BLaER1 (cell line): Measurements from ENCODE around the gene NCR3LG1.

Experiments
- H3K27ac ChIP-seq: shearing (Covaris generic); formaldehyde crosslinking; 2 replicates; pipeline ENCODE4 v1.8.1; 2022
- H3K27me3 ChIP-seq: shearing (Covaris generic); formaldehyde crosslinking; 2 replicates; pipeline ENCODE4 v1.8.1; 2022
- H3K36me3 ChIP-seq: shearing (Covaris generic); formaldehyde crosslinking; 2 replicates; pipeline ENCODE4 v1.8.1; 2022
- H3K4me1 ChIP-seq: shearing (Covaris generic); formaldehyde crosslinking; 2 replicates; pipeline ENCODE4 v1.8.1; 2022
- H3K4me2 ChIP-seq: shearing (Covaris generic); formaldehyde crosslinking; 2 replicates; pipeline ENCODE4 v1.8.1; 2022
- H3K4me3 ChIP-seq: shearing (Covaris generic); formaldehyde crosslinking; 2 replicates; pipeline ENCODE4 v1.8.1; 2022
- H3K9ac ChIP-seq: shearing (Covaris generic); formaldehyde crosslinking; 2 replicates; pipeline ENCODE4 v1.8.1; 2022
- H3K9me3 ChIP-seq: shearing (Covaris generic); formaldehyde crosslinking; 2 replicates; pipeline ENCODE4 v1.8.1; 2022
- H4K20me1 ChIP-seq: shearing (Covaris generic); formaldehyde crosslinking; 2 replicates; pipeline ENCODE4 v1.8.1; 2022
- Cebpa-rat ChIP-seq: shearing (Covaris generic); IDR thresholded peaks from 2 replicates; pipeline ENCODE4 v1.8.1; 2022

NCR3LG1 gene

DNA sequence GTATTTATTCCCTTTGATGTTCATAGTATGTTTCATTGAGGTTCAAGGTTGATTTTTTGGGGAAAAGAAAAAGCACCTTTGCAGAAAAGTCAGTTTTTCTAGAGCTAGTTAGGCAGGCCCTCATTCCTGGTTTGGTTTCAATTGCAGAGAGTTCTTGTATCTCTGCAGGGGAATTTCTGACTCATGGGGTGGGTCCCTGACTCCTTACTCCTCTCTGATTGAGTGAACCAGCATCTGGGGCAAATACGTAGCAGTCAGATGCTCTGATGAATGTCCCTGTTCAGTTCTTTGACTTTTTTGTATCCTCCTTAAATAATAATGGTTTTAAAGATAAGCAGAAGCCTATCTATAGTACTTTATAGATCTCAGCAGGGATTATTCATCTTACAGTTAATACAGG is 7.7 kb upstream of the NCR3LG1 start:
- Histone ChIP-seq H3K36me3 (peaks cover 11% of the 10 kb centered on the region), H3K4me1 (no peaks in the 10 kb centered on the region), H4K20me1 (no peaks in the 10 kb centered on the region), H3K27me3 (no peaks in the 10 kb centered on the region), H3K4me2 (no peak overlapping the region), H3K9me3 (no peaks in the 10 kb centered on the region), H3K27ac (no peak overlapping the region), H3K9ac (no peak overlapping the region), H3K4me3 (no peak overlapping the region)
- TF ChIP-seq Cebpa-rat: no peak

- Histone ChIP-seq H3K27me3 (peaks cover 35% of the 10 kb centered on the region), H3K4me1 (peaks cover 14% of the 10 kb centered on the region), H3K9ac (no peak overlapping the region), H3K27ac (no peak overlapping the region), H3K4me2 (no peak overlapping the region), H4K20me1 (peaks cover 30% of the 10 kb centered on the region), H3K4me3 (no peak overlapping the region), H3K36me3 (peaks cover 17% of the 10 kb centered on the region), H3K9me3 (no peaks in the 10 kb centered on the region)
- no peak for TF ChIP-seq Cebpa-rat
Measured at GRCh38 chr11:17347676-17348075, 3.9 kb upstream of the NCR3LG1 start.

DNA sequence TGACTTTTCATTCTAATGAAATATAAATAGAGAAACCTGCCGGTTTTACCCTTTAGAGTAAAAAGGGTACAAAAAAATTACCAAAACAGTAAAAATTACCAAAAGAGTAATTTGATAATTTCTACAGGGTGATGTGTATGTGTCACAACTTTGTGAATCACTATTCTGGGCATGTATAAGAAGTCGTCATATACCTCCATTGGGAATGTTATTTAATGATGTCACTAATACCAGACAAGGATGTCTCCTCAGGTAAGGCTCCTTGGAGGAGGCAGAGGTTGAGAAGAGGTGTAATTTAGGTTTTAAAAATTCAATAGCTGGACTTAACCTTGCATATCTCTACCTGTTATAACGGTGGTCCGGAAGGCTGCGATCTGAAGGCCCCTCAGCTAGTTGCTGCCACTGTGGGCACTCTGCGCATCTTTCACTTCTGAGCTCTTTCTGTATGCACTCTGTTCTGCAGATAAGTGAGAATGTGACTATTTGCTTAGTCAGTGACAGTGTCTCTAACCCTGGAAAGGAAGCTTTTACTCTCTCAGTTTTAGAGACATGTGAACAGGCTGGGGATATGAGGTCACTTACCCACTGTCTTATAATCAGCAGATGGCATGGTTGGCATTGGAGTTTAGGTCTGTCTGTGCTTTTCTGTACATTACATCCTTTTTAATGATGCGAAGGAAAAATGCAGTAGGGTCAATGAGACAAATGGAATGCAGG is 987 bp upstream of the NCR3LG1 start:
- no peak overlapping the region for H3K27ac ChIP-seq
- no peak overlapping the region for H3K4me3 ChIP-seq
- H3K27me3 ChIP-seq: peaks cover 56% of the 10 kb centered on the region
- TF ChIP-seq Cebpa-rat: no peak
- H3K9me3 ChIP-seq: peaks cover 7% of the 10 kb centered on the region
- H3K9ac ChIP-seq: no peak overlapping the region
- no peak overlapping the region for H3K4me2 ChIP-seq
- H3K4me1 ChIP-seq: peaks cover 28% of the 10 kb centered on the region
- peaks cover 47% of the 10 kb centered on the region for H4K20me1 ChIP-seq
- H3K36me3 ChIP-seq: peaks cover 6% of the 10 kb centered on the region

- H3K4me3 ChIP-seq: peak overlapping the region; percentile 64
- H3K27ac ChIP-seq: no peak overlapping the region
- peaks cover 47% of the 10 kb centered on the region for H4K20me1 ChIP-seq
- peaks cover 28% of the 10 kb centered on the region for H3K4me1 ChIP-seq
- peaks cover 56% of the 10 kb centered on the region for H3K27me3 ChIP-seq
- peaks cover 6% of the 10 kb centered on the region for H3K36me3 ChIP-seq
- no peak overlapping the region for H3K9ac ChIP-seq
- H3K4me2 ChIP-seq: peak overlapping the region; percentile 95
- no peak for TF ChIP-seq Cebpa-rat
- H3K9me3 ChIP-seq: peaks cover 10% of the 10 kb centered on the region
Measured at GRCh38 chr11:17351172-17351509, 459 bp upstream of the NCR3LG1 start.

GRCh38 chr11:17352950-17353820 is 1.6 kb downstream of the NCR3LG1 start:
- Histone ChIP-seq H4K20me1 (peaks cover 47% of the 10 kb centered on the region), H3K4me1 (peaks cover 28% of the 10 kb centered on the region), H3K4me2 (peak overlapping the region; percentile 95), H3K27ac (no peak overlapping the region), H3K9ac (no peak overlapping the region), H3K9me3 (peaks cover 10% of the 10 kb centered on the region), H3K4me3 (peak overlapping the region; percentile 64), H3K27me3 (peaks cover 56% of the 10 kb centered on the region), H3K36me3 (peaks cover 6% of the 10 kb centered on the region)
- no peak for TF ChIP-seq Cebpa-rat

GRCh38 chr11:17353821-17354600 is 2.4 kb downstream of the NCR3LG1 start:
- Histone ChIP-seq H3K27ac (no peak overlapping the region), H3K36me3 (peaks cover 6% of the 10 kb centered on the region), H3K9ac (no peak overlapping the region), H4K20me1 (peaks cover 47% of the 10 kb centered on the region), H3K9me3 (peaks cover 10% of the 10 kb centered on the region), H3K4me3 (peak overlapping the region; percentile 64), H3K27me3 (peaks cover 56% of the 10 kb centered on the region), H3K4me2 (peak overlapping the region; percentile 95), H3K4me1 (peaks cover 28% of the 10 kb centered on the region)
- TF ChIP-seq Cebpa-rat: no peak

DNA sequence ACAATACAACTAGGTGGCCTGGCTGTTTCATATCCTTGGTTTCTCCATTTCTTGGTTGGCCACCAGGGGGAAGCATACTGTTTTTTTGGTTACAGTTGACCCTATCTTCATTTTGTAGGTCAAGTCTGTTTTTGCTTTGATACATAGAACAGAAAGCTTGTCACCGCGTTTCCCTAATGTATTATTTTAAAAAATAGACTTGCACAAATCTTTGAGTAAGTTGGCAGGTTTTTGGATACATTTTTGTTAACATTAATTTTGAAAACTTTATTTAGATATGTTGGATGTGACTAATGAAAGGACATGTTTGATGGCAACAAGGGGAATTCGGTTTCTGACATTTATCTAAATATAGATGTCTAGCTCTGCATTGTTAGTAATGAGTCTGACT is 3.0 kb downstream of the NCR3LG1 start:
- H3K9me3 ChIP-seq: peaks cover 14% of the 10 kb centered on the region
- no peak for TF ChIP-seq Cebpa-rat
- H3K27ac ChIP-seq: no peak overlapping the region
- H3K4me3 ChIP-seq: no peak overlapping the region
- no peak overlapping the region for H3K9ac ChIP-seq
- H3K4me1 ChIP-seq: peaks cover 28% of the 10 kb centered on the region
- H3K4me2 ChIP-seq: no peak overlapping the region
- H4K20me1 ChIP-seq: peaks cover 42% of the 10 kb centered on the region
- H3K36me3 ChIP-seq: 0 out of 2 replicates have a peak, but pooled peaks cover 1% of the 10 kb centered on the region
- H3K27me3 ChIP-seq: peaks cover 52% of the 10 kb centered on the region

DNA sequence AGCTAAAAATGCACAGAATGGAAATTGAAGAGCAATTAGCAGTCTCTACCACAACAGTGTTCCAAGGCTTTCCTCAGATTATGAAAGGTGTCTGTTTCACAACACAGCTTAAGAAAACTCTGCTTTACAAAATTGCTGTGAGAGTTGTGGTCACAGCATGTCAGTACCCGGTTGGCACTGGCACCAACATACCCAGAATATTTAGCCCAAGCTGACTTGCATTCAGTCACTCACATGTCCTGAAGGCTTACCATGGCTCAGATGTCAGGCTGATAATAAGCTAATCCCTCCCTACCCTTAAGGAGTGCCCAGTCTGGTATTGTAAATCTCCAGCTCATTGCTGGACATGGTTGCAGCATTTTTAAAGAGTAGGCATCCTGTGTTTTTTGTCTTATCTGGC is 14.9 kb downstream of the NCR3LG1 start:
- TF ChIP-seq Cebpa-rat: no peak
- H3K36me3 ChIP-seq: 0 out of 2 replicates have a peak, but pooled peaks cover 4% of the 10 kb centered on the region
- no peak overlapping the region for H3K4me3 ChIP-seq
- H3K27ac ChIP-seq: no peak overlapping the region
- H3K27me3 ChIP-seq: no peaks in the 10 kb centered on the region
- no peak overlapping the region for H3K4me2 ChIP-seq
- no peaks in the 10 kb centered on the region for H3K4me1 ChIP-seq
- H3K9ac ChIP-seq: no peak overlapping the region
- no peaks in the 10 kb centered on the region for H4K20me1 ChIP-seq
- H3K9me3 ChIP-seq: peaks cover 52% of the 10 kb centered on the region

- Histone ChIP-seq H3K36me3 (0 out of 2 replicates have a peak, but pooled peaks cover 18% of the 10 kb centered on the region), H3K27ac (no peak overlapping the region), H3K4me3 (no peak overlapping the region), H3K4me1 (no peaks in the 10 kb centered on the region), H3K9ac (no peak overlapping the region), H4K20me1 (no peaks in the 10 kb centered on the region), H3K9me3 (peaks cover 73% of the 10 kb centered on the region), H3K4me2 (no peak overlapping the region), H3K27me3 (no peaks in the 10 kb centered on the region)
- no peak for TF ChIP-seq Cebpa-rat
Measured at GRCh38 chr11:17368551-17368950, 17.0 kb downstream of the NCR3LG1 start.

- TF ChIP-seq Cebpa-rat: no peak
- Histone ChIP-seq H3K27ac (no peak overlapping the region), H3K9ac (no peak overlapping the region), H3K4me2 (no peak overlapping the region), H3K27me3 (no peaks in the 10 kb centered on the region), H4K20me1 (no peaks in the 10 kb centered on the region), H3K4me1 (no peaks in the 10 kb centered on the region), H3K9me3 (peaks cover 78% of the 10 kb centered on the region), H3K36me3 (0 out of 2 replicates have a peak, but pooled peaks cover 18% of the 10 kb centered on the region), H3K4me3 (no peak overlapping the region)
Measured at GRCh38 chr11:17369094-17369493, 17.5 kb downstream of the NCR3LG1 start.
